Testis (tissue), 2 donors: Measurements from ENCODE around the gene TNFRSF21.

Experiments
- CTCF ChIP-seq, 3 experiments: fragments of 450-650 bp in 2 of 3; fragments of 200-600 bp in 1 of 3; sonication (generic) in 1 of 3; IDR thresholded peaks; one replicate each; pipeline ENCODE4 v1.5.1; 2016 to 2019; ENCODE audit warnings: antibody characterized with exemption in 3 of 3, mild to moderate bottlenecking in 2 of 3, moderate library complexity in 1 of 3
- POLR2A ChIP-seq: fragments of 450-650 bp; IDR thresholded peaks from one replicate; pipeline ENCODE4 v1.6.1; 2017; ENCODE audit warnings: antibody characterized with exemption, mild to moderate bottlenecking, moderate library complexity

GRCh38 chr6:47248446-47248845 is 61.3 kb downstream of the TNFRSF21 start:
- TF ChIP-seq CTCF (IDR thresholded peaks at IDR 0.05), result no peak
- no peak for TF ChIP-seq POLR2A
